RPMI7951 (cell line): ENCODE results near the gene FBXO47. TPM values are rescaled to one million over a fixed set of nuclear protein-coding genes. Genes with fewer than 3 reads are reported as not detected.

Experiments
- total RNA-seq: library from RNA; depleted of rRNA; stranded (reverse); fragments of >200 nt; shearing (Covaris generic); gene quantifications from 2 replicates; pipeline ENCODE4 v1.2.3, GENCODE V29; 2014; rRNA removed

Gene FBXO47
- total RNA-seq, 1 experiment from 2014 or later, result not detected

Other genes starting within 250 kb of the FBXO47 start
- 6.0 and 6.9 TPM in 2 replicates for gene CISD3, start 237.1 kb downstream of the FBXO47 start, total RNA-seq
- 3.8 and 7.6 TPM in 2 replicates for gene PCGF2, start 219.1 kb downstream of the FBXO47 start, total RNA-seq
- gene PSMB3, start 214.7 kb downstream of the FBXO47 start, total RNA-seq, result 468 and 479 TPM in 2 replicates
- gene PIP4K2B, start 167.8 kb downstream of the FBXO47 start, total RNA-seq, result 28.8 and 29.6 TPM in 2 replicates
- 7.2 and 7.6 TPM in 2 replicates for gene CWC25, start 142.1 kb downstream of the FBXO47 start, total RNA-seq
- gene RPL23, start 113.7 kb downstream of the FBXO47 start, total RNA-seq, result 1,124 and 1,333 TPM in 2 replicates
- gene LASP1, start 97.3 kb downstream of the FBXO47 start, total RNA-seq, result 120 and 135 TPM in 2 replicates
- 1.4 and 4.2 TPM in 2 replicates for gene PLXDC1, start 184.2 kb upstream of the FBXO47 start, total RNA-seq
- gene ARL5C, start 198.8 kb upstream of the FBXO47 start, total RNA-seq, result not detected in 2 replicates
- gene CACNB1, start 230.3 kb upstream of the FBXO47 start, total RNA-seq, result 1.9 and 3.4 TPM in 2 replicates
- 2,028 and 2,044 TPM in 2 replicates for gene RPL19, start 232.9 kb upstream of the FBXO47 start, total RNA-seq